OCI-LY1 (cell line): ENCODE data around the gene PSEN1.

Source experiments
- H2AFZ ChIP-seq: fragments of 200-600 bp; sonication (generic), shearing (Covaris generic); 2 replicates; pipeline ENCODE4 v1.6.0; 2014; ENCODE audit warnings: antibody characterized with exemption, mild to moderate bottlenecking, low read length
- H3F3A ChIP-seq: fragments of 200-600 bp; sonication (generic), shearing (Covaris generic); 2 replicates; pipeline ENCODE4 v1.6.0; 2014; ENCODE audit warnings: mild to moderate bottlenecking, antibody characterized with exemption, low read length, moderate library complexity; ENCODE audit not compliant: insufficient read depth
- H3K27ac ChIP-seq: fragments of 200-600 bp; sonication (generic); 2 replicates; pipeline ENCODE4 v1.5.1; 2014; ENCODE audit warnings: low read length, mixed run types, mild to moderate bottlenecking, low read depth; ENCODE audit not compliant: poor library complexity, severe bottlenecking
- H3K27me3 ChIP-seq: fragments of 200-600 bp; sonication (generic); 2 replicates; pipeline ENCODE4 v1.6.0; 2014; ENCODE audit warnings: antibody characterized with exemption, mild to moderate bottlenecking, low read length, moderate library complexity; ENCODE audit not compliant: insufficient read depth
- H3K36me3 ChIP-seq: fragments of 200-600 bp; sonication (generic); 2 replicates; pipeline ENCODE4 v1.6.1; 2014; ENCODE audit warnings: mild to moderate bottlenecking, antibody characterized with exemption, low read length, moderate library complexity, mixed read lengths; ENCODE audit not compliant: insufficient read depth
- H3K4me1 ChIP-seq: fragments of 200-600 bp; sonication (generic); 2 replicates; pipeline ENCODE4 v1.5.1; 2014; ENCODE audit warnings: mild to moderate bottlenecking, low read length, moderate library complexity; ENCODE audit not compliant: insufficient read depth, severe bottlenecking
- H3K4me2 ChIP-seq: fragments of 200-600 bp; sonication (generic), shearing (Covaris generic); 2 replicates; pipeline ENCODE4 v1.6.1; 2014; ENCODE audit warnings: low read length
- H3K4me3 ChIP-seq: fragments of 200-600 bp; sonication (generic); 2 replicates; pipeline ENCODE4 v1.5.1; 2014; ENCODE audit warnings: low read length, low read depth, mild to moderate bottlenecking, mixed read lengths; ENCODE audit not compliant: poor library complexity, severe bottlenecking
- H3K79me2 ChIP-seq: fragments of 200-600 bp; shearing (Covaris generic); 2 replicates; pipeline ENCODE4 v1.6.1; 2016; ENCODE audit warnings: mixed run types, low read length, mixed read lengths; ENCODE audit not compliant: insufficient read depth
- H3K9ac ChIP-seq: fragments of 200-600 bp; sonication (generic), shearing (Covaris generic); 2 replicates; pipeline ENCODE4 v1.6.1; 2014; ENCODE audit warnings: mild to moderate bottlenecking, low read length, mixed read lengths
- H3K9me2 ChIP-seq: fragments of 200-600 bp; sonication (generic), shearing (Covaris generic); 2 replicates; pipeline ENCODE4 v1.6.1; 2014; ENCODE audit warnings: low read depth, mild to moderate bottlenecking, low read length, mixed read lengths
- H3K9me3 ChIP-seq: fragments of 200-600 bp; shearing (Covaris generic); 2 replicates; pipeline ENCODE4 v1.6.1; 2014; ENCODE audit warnings: low read length, mixed read lengths
- H4K20me1 ChIP-seq: fragments of 200-600 bp; sonication (generic), shearing (Covaris generic); 2 replicates; pipeline ENCODE4 v1.6.0; 2016; ENCODE audit warnings: mild to moderate bottlenecking, low read length; ENCODE audit not compliant: insufficient read depth
- CTCF ChIP-seq: fragments of 200-600 bp; sonication (generic), shearing (Covaris generic); IDR thresholded peaks from 2 replicates; pipeline ENCODE4 v1.5.1; 2017; ENCODE audit warnings: mild to moderate bottlenecking, antibody characterized with exemption, low read length, moderate library complexity, mixed read lengths
- EZH2 ChIP-seq: fragments of 200-600 bp; sonication (generic), shearing (Covaris generic); IDR thresholded peaks from 2 replicates; pipeline ENCODE4 v1.8.0; 2017; ENCODE audit warnings: borderline replicate concordance, mixed run types, mild to moderate bottlenecking, antibody characterized with exemption, low read length, moderate library complexity, mixed read lengths

Gene PSEN1

GRCh38 chr14:73248108-73248868, 112.0 kb downstream of the PSEN1 start:
- Histone ChIP-seq H4K20me1 (no peaks in the 10 kb centered on the region), H3K9me2 (no peaks in the 10 kb centered on the region), H3K36me3 (no peaks in the 10 kb centered on the region), H3K27me3 (peaks cover 7% of the 10 kb centered on the region; the same call in 1 of the 2 replicates), H3K27ac (peak overlapping the region; percentile 42), H3K79me2 (no peaks in the 10 kb centered on the region), H3K9me3 (no peaks in the 10 kb centered on the region), H3K4me3 (no peak overlapping the region), H3K4me2 (peak overlapping the region; percentile 74), H3K9ac (no peak overlapping the region; the same call in 1 of the 2 replicates), H3K4me1 (peaks cover 37% of the 10 kb centered on the region), H3F3A (no peaks in the 10 kb centered on the region), H2AFZ (no peak overlapping the region)
- TF ChIP-seq EZH2, result no peak
- TF ChIP-seq CTCF, result no peak

GRCh38 chr14:73249108-73249507, 112.8 kb downstream of the PSEN1 start:
- peak overlapping the region; percentile 42 for H3K4me2 ChIP-seq
- no peak overlapping the region for H3K4me3 ChIP-seq
- H4K20me1 ChIP-seq, result no peaks in the 10 kb centered on the region
- H3K4me1 ChIP-seq, result peaks cover 37% of the 10 kb centered on the region
- H3F3A ChIP-seq, result no peaks in the 10 kb centered on the region
- no peak for TF ChIP-seq CTCF
- no peak for TF ChIP-seq EZH2
- no peaks in the 10 kb centered on the region for H3K9me3 ChIP-seq
- no peaks in the 10 kb centered on the region for H3K36me3 ChIP-seq
- no peaks in the 10 kb centered on the region for H3K79me2 ChIP-seq
- no peaks in the 10 kb centered on the region for H3K9me2 ChIP-seq
- H3K27ac ChIP-seq, result peak overlapping the region; percentile 42
- peaks cover 7% of the 10 kb centered on the region; the same call in 1 of the 2 replicates for H3K27me3 ChIP-seq
- H3K9ac ChIP-seq, result no peak overlapping the region; the same call in 1 of the 2 replicates
- no peak overlapping the region for H2AFZ ChIP-seq

- Histone ChIP-seq H3K4me3 (no peak overlapping the region), H3K27me3 (peaks cover 4% of the 10 kb centered on the region; the same call in 1 of the 2 replicates), H2AFZ (no peak overlapping the region), H3K79me2 (no peaks in the 10 kb centered on the region), H3K27ac (no peak overlapping the region), H3K4me2 (no peak overlapping the region), H3K36me3 (no peaks in the 10 kb centered on the region), H3K9me3 (no peaks in the 10 kb centered on the region), H3K4me1 (peaks cover 37% of the 10 kb centered on the region), H3F3A (no peaks in the 10 kb centered on the region), H3K9ac (no peak overlapping the region), H4K20me1 (no peaks in the 10 kb centered on the region), H3K9me2 (no peaks in the 10 kb centered on the region)
- TF ChIP-seq EZH2 (no peak), CTCF (no peak)
Measured at GRCh38 chr14:73249564-73250316, 113.4 kb downstream of the PSEN1 start.
